ENCODE results near the gene DQX1.

The DQX1 gene

GRCh38 chr2:74499267-74499939 is 26.6 kb downstream of the DQX1 start, which contains the start of gene LBX2:
Gene LBX2 (minus strand): TSS chr2:74499603. CDS start chr2:74499537, 66 bp downstream.
- peak within 1 kb of the TSS; percentile 40 for H3K4me3 ChIP-seq (ENCODE audit: low read length)
- no peak for DNase-seq (ENCODE audit: low read depth)
- no peak for TF ChIP-seq CTCF (IDR thresholded peaks at IDR 0.05; ENCODE audit: insufficient read depth, low read depth, low read length, missing control alignments)

GRCh38 chr2:74498500-74499266 is 27.3 kb downstream of the DQX1 start:
- peak overlapping the region; percentile 40 for H3K4me3 ChIP-seq (ENCODE audit: low read length)
- DNase-seq (ENCODE audit: low read depth), result peak; percentile 55
- TF ChIP-seq CTCF (IDR thresholded peaks at IDR 0.05; ENCODE audit: insufficient read depth, low read depth, low read length, missing control alignments), result no peak

- H3K4me3 ChIP-seq (ENCODE audit: low read length), result peak overlapping the region; percentile 40
- no peak for TF ChIP-seq CTCF (IDR thresholded peaks at IDR 0.05; ENCODE audit: insufficient read depth, low read depth, low read length, missing control alignments)
- no peak for DNase-seq (ENCODE audit: low read depth)
Measured at GRCh38 chr2:74497777-74498499, 28.1 kb downstream of the DQX1 start.

- H3K4me3 ChIP-seq (ENCODE audit: low read length), result no peak overlapping the region
- TF ChIP-seq CTCF (IDR thresholded peaks at IDR 0.05; ENCODE audit: insufficient read depth, low read depth, low read length, missing control alignments), result no peak
- no peak for DNase-seq (ENCODE audit: low read depth)
Measured at GRCh38 chr2:74496997-74497776, 28.8 kb downstream of the DQX1 start.

GRCh38 chr2:74495440-74495839 is 30.6 kb downstream of the DQX1 start:
- no peak for DNase-seq (ENCODE audit: low read depth)
- TF ChIP-seq CTCF (IDR thresholded peaks at IDR 0.05; ENCODE audit: insufficient read depth, low read depth, low read length, missing control alignments), result no peak
- H3K4me3 ChIP-seq (ENCODE audit: low read length), result no peak overlapping the region

GRCh38 chr2:74493546-74493945 is 32.5 kb downstream of the DQX1 start:
- TF ChIP-seq CTCF (IDR thresholded peaks at IDR 0.05; ENCODE audit: insufficient read depth, low read depth, low read length, missing control alignments), result no peak
- no peak overlapping the region for H3K4me3 ChIP-seq (ENCODE audit: low read length)
- DNase-seq (ENCODE audit: low read depth), result no peak

Measured in epithelial cell of esophagus (primary cell).